Spleen (tissue), 11 donors: ENCODE measurements around the gene ZCCHC7. TPM values are rescaled to one million over a fixed set of nuclear protein-coding genes. Genes with fewer than 3 reads are reported as not detected.

ENCODE experiments used
- DNase-seq: peaks from one replicate; pipeline ENCODE4 v3.0.0-alpha.2; 2020
- H3K27ac ChIP-seq, 8 donors: fragments of 200-600 bp; sonication (generic) in 7 of 8; 1 replicate in 4 of 8; 2 replicates in 4 of 8; pipeline versions ENCODE4 v1.5.0 to v1.8.0; 2016 to 2021; ENCODE audit warnings: inconsistent platforms in 4 of 8, mild to moderate bottlenecking in 4 of 8, moderate library complexity in 1 of 8
- H3K27me3 ChIP-seq, 7 donors: fragments of 200-600 bp; sonication (generic) in 6 of 7; replicated peaks in 1 of 7; 1 replicate in 4 of 7; 2 replicates in 3 of 7; pipeline versions ENCODE4 v1.5.0 to v1.8.0; 2016 to 2021; ENCODE audit warnings: inconsistent platforms in 3 of 7, mild to moderate bottlenecking in 1 of 7
- H3K36me3 ChIP-seq, 6 donors: fragments of 200-600 bp; sonication (generic) in 5 of 6; 1 replicate in 4 of 6; 2 replicates in 2 of 6; pipeline versions ENCODE4 v1.5.0 to v1.8.0; 2016 to 2021; ENCODE audit warnings: inconsistent platforms in 2 of 6
- H3K4me1 ChIP-seq, 6 donors: fragments of 200-600 bp; sonication (generic) in 5 of 6; 1 replicate in 3 of 6; 2 replicates in 3 of 6; pipeline versions ENCODE4 v1.5.0 to v1.8.0; 2016 to 2021; ENCODE audit warnings: inconsistent platforms in 3 of 6
- H3K4me3 ChIP-seq, 8 donors: fragments of 200-600 bp; sonication (generic) in 7 of 8; 1 replicate in 4 of 8; 2 replicates in 4 of 8; pipeline versions ENCODE4 v1.5.0 to v1.8.0; 2016 to 2021; ENCODE audit warnings: inconsistent platforms in 4 of 8, mild to moderate bottlenecking in 4 of 8, moderate library complexity in 2 of 8
- H3K9me3 ChIP-seq, 8 donors: fragments of 200-600 bp; sonication (generic) in 7 of 8; 1 replicate in 4 of 8; 2 replicates in 4 of 8; pipeline versions ENCODE4 v1.5.0 to v1.8.0; 2016 to 2021; ENCODE audit warnings: inconsistent platforms in 4 of 8
- POLR2A ChIP-seq, 3 donors: fragments of 450-650 bp; IDR thresholded peaks; one replicate each; pipeline ENCODE4 v1.5.1; 2017; ENCODE audit warnings: antibody characterized with exemption in 3 of 3, mild to moderate bottlenecking in 1 of 3
- POLR2AphosphoS5 ChIP-seq, 3 donors: sonication (generic); formaldehyde crosslinking; IDR thresholded peaks; one replicate each; pipeline ENCODE4 v1.5.1; 2017; ENCODE audit warnings: antibody characterized with exemption in 3 of 3
- WGBS, 5 donors: extraction: QIAGEN DNeasy Blood & Tissue Kit in 3 of 5; methylation state at CpG; one replicate each; pipeline versions ENCODE4 v1.1.5 to v1.1.7; 2013 to 2018; 5-methylcytosine and 5-hydroxymethylcytosine counted together
- intact Hi-C: fragments of 100-400 bp; cut with DNase I; formaldehyde crosslinking; loops from one replicate; pipeline ENCODE4 v1.15.0; 2023; ENCODE audit warnings: low total_unique reads
- polyA plus RNA-seq, 3 donors: library from polyadenylated mRNA; stranded (reverse); fragments of 200-250 nt; gene quantifications; one replicate each; pipeline ENCODE4 v1.2.1, GENCODE V29; 2013
- total RNA-seq, 7 donors: library from RNA; depleted of rRNA in 3 of 7; stranded (reverse); fragments of >200 nt in 3 of 7; fragmentation: NEBNext Ultra II Directional in 4 of 7; extraction: Animal tissue kit (Norgen Biotek cat#: 25700) in 4 of 7; gene quantifications; one replicate each; pipeline versions ENCODE4 v1.1.0 to v1.2.1, GENCODE V29; 2016 to 2021
- TF ChIP-seq, protein P1 (sequence below), 11 experiments: fragments of 200-600 bp in 7 of 11; fragments of 450-650 bp in 4 of 11; sonication (generic) in 4 of 11; IDR thresholded peaks in 8 of 11; conservative IDR thresholded peaks in 3 of 11; 1 replicate in 7 of 11; 2 replicates in 4 of 11; pipeline versions ENCODE4 v1.4.0 to v1.8.0; 2016 to 2021; ENCODE audit warnings: antibody characterized with exemption in 11 of 11, inconsistent platforms in 4 of 11, mild to moderate bottlenecking in 1 of 11
- donor health status: healthy with polysubstance abuse.
- donor health status: DM: no; HTN: no; CAD: no; lungs with moderate emphysema.
- donor health status: DM: no; HTN: no; CAD: no.
- donor health status: Bipolar disorder and iron deficiency.
- donor health status: healthy.
- donor health status: DM: no; HTN: no; CAD: no.
- donor health status: DM: yes; HTN: yes; CAD: no.

The ZCCHC7 gene
- total and polyA plus RNA-seq, 10 donors: 17.0 to 50.6 (median 38.1) TPM

DNA sequence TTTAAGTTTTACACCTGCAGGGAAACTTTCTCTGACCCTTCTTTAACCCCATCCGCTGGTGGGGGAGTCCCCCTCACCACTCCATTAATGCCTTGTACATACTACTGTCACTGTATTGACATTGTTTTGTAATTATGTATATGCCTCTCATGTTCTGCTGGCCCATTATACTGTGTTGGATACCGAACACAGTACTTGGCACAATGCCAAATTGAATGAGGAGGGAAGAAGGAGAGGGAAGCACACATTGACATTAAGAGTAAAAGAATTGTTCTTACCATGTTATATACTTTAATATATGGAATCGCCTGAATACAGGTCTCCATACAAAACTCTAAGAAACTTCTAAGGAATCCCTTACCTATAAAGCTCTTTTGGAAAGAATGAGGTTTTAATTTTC lies 228.5 kb downstream of the ZCCHC7 start:
- no peak overlapping the region for H3K27ac ChIP-seq
- no peak for TF ChIP-seq POLR2AphosphoS5 (IDR thresholded peaks at IDR 0.05)
- H3K36me3 ChIP-seq: peaks cover 0 to 55% (median 9%) of the 10 kb centered on the region in 6 donors
- intact Hi-C loops: no loop called here
- no peak for DNase-seq
- no peaks in the 10 kb centered on the region for H3K9me3 ChIP-seq
- WGBS, 5 donors: 82 to 96% (median 90%) methylated on average over 3 of the region's 3 CpGs
- H3K27me3 ChIP-seq: no peaks in the 10 kb centered on the region
- no peak overlapping the region for H3K4me3 ChIP-seq
- no peaks in the 10 kb centered on the region for H3K4me1 ChIP-seq

DNA sequence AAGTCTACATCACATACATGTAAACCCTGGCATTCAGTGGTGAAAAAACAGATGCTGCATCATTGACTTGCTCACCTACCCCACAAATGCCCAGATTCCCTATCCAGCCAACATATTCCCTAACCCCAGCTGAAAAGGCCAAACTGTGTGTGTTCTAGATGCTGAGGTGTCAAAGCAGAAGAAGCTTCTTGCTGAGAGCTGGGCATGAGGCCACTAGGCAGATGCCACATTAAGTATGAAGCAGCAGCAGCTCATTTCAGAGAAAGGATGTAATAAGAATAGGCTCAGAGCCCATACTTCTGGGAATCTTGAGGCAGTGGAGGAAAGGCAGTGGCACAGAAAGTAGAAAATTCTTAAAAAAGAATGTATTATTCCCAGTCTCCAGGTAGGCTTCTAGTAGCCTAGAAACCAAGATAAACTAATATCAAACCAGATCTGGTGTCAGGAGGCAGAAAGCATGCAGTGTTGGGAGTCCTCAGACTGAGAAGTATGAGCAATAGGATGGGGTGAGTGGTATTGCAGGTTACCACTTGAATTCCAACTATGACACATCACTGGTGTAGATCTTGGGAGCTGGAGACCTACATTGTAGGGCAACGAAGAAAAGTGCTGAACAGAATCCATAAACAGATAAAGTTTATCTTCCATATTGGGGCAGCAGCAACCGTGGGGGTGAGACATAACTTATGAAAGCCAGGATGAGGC lies 230.3 kb downstream of the ZCCHC7 start:
- no peak for DNase-seq
- TF ChIP-seq, protein P1, sequence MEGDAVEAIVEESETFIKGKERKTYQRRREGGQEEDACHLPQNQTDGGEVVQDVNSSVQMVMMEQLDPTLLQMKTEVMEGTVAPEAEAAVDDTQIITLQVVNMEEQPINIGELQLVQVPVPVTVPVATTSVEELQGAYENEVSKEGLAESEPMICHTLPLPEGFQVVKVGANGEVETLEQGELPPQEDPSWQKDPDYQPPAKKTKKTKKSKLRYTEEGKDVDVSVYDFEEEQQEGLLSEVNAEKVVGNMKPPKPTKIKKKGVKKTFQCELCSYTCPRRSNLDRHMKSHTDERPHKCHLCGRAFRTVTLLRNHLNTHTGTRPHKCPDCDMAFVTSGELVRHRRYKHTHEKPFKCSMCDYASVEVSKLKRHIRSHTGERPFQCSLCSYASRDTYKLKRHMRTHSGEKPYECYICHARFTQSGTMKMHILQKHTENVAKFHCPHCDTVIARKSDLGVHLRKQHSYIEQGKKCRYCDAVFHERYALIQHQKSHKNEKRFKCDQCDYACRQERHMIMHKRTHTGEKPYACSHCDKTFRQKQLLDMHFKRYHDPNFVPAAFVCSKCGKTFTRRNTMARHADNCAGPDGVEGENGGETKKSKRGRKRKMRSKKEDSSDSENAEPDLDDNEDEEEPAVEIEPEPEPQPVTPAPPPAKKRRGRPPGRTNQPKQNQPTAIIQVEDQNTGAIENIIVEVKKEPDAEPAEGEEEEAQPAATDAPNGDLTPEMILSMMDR (IDR thresholded peaks at IDR 0.05 in 8 of 11, conservative IDR thresholded peaks at IDR 0.05 in 3 of 11): no peak
- no peak for TF ChIP-seq POLR2AphosphoS5 (IDR thresholded peaks at IDR 0.05)
- no peak for TF ChIP-seq POLR2A (IDR thresholded peaks at IDR 0.05)
- intact Hi-C loops: no loop called here
- no peak overlapping the region for H3K4me3 ChIP-seq
- no peak overlapping the region for H3K27ac ChIP-seq
- no peaks in the 10 kb centered on the region for H3K27me3 ChIP-seq
- no peaks in the 10 kb centered on the region for H3K4me1 ChIP-seq
- H3K36me3 ChIP-seq: peaks cover 0 to 67% (median 12%) of the 10 kb centered on the region in 6 donors
- WGBS, 5 donors: 69 to 95% (median 93%) methylated on average over 2 of the region's 2 CpGs
- H3K9me3 ChIP-seq: no peaks in the 10 kb centered on the region

DNA sequence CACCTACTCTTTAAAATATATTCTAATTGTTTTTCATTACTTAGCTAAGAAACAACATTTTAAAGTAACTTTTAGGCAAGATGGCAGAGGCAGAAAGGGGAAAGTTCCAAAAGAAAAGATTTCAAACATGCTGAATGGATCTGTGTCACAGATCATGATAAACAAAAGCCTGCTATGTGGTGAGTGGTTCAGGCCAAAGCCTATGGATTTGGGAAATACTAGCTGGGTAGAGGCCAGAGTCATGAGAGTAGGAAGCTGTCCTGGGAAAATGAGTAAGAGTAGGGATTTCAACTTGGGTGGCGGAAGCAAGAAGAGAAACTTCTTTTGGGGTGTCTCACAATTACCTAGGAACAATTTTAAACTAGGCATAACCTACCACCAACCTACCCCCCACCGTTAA lies 233.4 kb downstream of the ZCCHC7 start:
- Histone ChIP-seq H3K36me3 (peaks cover 0 to 98% (median 20%) of the 10 kb centered on the region in 6 donors), H3K4me1 (no peaks in the 10 kb centered on the region), H3K4me3 (no peak overlapping the region), H3K27ac (no peak overlapping the region), H3K9me3 (no peaks in the 10 kb centered on the region), H3K27me3 (no peaks in the 10 kb centered on the region)
- TF ChIP-seq, protein P1 (IDR thresholded peaks at IDR 0.05 in 8 of 11, conservative IDR thresholded peaks at IDR 0.05 in 3 of 11): no peak
- TF ChIP-seq POLR2AphosphoS5 (IDR thresholded peaks at IDR 0.05) (no peak), POLR2A (IDR thresholded peaks at IDR 0.05) (no peak)
- WGBS, 5 donors: 96 to 100% (median 98%) methylated on average over 2 of the region's 2 CpGs
- no peak for DNase-seq
- intact Hi-C loops: no loop called here

DNA sequence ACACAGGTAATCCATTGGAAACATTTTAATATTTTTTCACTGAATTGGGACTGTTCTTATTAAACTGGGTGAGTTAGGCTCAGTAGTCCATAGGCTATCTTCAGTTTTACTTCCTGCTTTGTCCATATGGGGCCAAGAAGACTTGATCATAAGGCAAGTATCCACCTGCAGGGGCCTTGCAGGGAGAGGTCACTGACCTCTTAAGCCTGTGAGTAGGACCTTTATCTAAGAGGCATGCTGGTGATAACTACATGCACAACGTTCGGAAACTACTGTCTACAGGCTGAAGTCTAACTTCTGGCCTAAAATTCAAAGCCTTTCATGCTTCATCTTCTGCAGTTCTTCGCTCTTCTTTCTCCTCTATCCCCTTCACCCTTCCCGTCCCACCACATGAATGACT lies 242.1 kb downstream of the ZCCHC7 start:
- Histone ChIP-seq H3K4me3 (no peak overlapping the region), H3K4me1 (peaks cover 0 to 1% (median 0%) of the 10 kb centered on the region in 6 donors), H3K27me3 (no peaks in the 10 kb centered on the region), H3K36me3 (peaks cover 0 to 20% (median 7%) of the 10 kb centered on the region in 6 donors), H3K9me3 (no peaks in the 10 kb centered on the region), H3K27ac (no peak overlapping the region)
- WGBS, 5 donors: 91 to 95% (median 94%) methylated on average over 4 of the region's 4 CpGs
- no peak for DNase-seq
- TF ChIP-seq, protein P1 (IDR thresholded peaks at IDR 0.05 in 8 of 11, conservative IDR thresholded peaks at IDR 0.05 in 3 of 11): no peak
- TF ChIP-seq POLR2AphosphoS5 (IDR thresholded peaks at IDR 0.05) (no peak), POLR2A (IDR thresholded peaks at IDR 0.05) (no peak)
- intact Hi-C loops: no loop called here
